AG08395 (cell line): ENCODE data around the gene BTBD9.
"Not testable (repeated sequence)": the region's sequence is repeated elsewhere in the genome, so short reads cannot be mapped to it uniquely, and the experiment has no call there.

ENCODE experiments used
- DNase-seq: peaks from one replicate; pipeline ENCODE4 v3.0.0; 2012; ENCODE audit warnings: mixed read lengths, low spot score

Gene BTBD9

DNA sequence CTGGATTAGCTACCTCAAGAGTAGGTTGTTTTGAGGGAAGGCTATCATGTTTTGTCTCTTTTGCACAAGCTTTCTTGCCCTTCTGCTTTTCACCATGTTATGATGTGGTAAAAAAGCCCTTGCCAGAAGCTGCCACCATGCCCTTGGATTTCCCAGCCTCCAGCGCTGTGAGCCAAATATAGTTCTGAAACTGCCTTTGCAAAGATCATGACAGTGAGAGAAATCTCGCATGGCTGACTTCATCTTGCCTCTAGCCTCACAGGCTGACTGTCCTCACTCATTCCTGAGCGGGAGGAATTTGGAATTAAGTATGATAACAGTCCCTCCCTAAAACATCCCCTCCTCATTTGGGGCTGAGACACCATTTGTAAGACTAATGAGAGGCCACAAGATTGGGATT is 207.7 kb downstream of the BTBD9 start:
- DNase-seq = no peak

DNA sequence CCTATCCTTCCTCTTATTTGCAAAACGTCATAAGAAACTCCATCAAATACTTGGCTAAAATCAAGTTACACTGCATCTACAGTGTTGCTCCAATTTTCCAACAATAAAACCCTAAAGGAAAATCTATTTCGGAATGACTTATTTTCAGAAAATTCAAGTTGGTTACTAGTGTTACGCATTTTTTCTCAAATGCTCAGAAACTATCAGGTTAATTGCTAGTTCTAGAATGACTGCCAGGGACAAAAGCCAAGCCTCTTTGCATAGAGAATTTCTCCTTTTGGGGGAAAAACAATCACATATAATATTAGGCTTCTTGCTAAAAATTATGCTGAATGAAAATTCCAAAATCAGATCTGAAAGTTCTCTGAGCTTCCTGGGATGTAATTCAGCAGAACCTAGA is 210.2 kb downstream of the BTBD9 start:
- DNase-seq = no peak

DNA sequence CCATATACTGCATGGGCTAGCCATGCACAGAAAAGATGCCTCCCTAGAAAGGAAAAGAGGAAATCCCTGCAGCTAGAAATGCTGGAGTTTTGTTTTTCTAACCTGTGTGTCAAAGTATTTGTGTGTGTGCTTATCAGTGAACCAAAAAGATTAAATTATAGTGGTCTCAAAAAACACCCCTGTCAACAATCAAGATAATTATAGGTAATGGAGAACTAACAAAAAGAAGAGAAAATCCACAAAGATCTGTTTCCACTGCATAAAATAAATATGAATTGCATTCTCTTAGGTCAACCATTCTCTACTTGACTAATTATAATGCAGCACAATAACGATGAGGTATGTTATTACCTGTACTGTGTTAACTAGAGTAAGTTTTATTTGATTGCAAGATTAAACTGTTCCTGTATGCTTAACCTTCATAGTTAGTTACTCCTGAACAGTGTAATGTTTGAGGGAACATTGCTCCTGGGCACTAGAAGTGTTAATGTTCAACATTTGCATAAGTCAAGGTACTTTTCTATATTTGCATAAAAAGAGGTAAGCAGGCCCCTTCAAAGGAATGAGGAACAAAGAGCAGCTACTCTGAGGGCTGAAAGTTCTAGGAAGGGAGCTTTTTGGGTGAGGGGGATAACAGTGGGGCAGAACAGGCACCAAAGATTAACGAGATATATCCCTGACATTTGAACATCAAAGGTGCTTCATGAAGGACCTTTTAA is 212.1 kb downstream of the BTBD9 start:
- no peak for DNase-seq

DNA sequence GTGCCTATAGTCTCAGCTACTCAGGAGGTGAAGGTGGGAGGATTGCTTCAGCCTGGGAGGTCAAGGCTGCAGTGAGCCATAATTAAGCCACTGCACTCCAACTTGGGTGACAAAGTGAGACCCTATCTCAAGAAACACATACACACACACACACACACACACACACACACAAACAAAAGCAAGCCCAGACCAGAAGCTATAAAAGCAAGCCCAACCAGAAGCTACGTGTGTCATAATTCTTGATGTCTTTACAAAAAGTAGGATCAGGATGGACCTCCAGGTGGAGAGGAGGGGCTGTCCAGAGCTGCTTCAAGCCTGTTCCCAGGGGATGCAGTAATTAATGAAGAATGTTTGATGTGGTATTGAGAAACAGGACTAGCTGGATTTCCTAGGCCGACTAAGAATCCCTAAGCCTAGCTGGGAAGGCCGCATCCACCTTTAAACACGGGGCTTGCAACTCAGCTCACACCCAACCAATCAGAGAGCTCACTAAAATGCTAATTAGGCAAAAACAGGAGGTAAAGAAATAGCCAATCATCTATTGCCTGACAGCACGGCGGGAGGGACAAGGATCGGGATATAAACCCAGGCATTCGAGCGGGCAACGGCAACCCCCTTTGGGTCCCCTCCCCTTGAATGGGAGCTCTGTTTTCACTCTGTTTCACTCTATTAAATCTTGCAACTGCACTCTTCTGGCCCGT is 213.8 kb downstream of the BTBD9 start:
- not testable (repeated sequence) for DNase-seq

DNA sequence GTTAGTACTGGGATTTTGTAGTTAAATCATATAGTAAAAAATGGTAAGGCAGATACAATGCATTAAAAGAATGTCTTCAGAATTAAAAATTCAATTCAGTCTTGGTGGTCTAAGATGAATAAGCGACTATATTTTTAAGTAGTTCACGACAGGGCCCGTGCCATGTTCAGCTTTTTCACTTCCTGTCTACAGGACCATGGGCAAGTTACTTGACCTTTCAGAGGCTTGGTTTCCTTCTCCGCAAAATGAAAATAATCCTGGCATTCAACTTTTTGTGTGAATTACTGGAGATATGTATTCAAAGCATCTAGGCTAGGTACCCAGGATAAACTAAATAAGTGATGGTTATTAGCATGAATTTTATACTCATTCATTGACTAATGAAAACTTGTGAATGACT is 216.0 kb downstream of the BTBD9 start:
- DNase-seq = no peak

DNA sequence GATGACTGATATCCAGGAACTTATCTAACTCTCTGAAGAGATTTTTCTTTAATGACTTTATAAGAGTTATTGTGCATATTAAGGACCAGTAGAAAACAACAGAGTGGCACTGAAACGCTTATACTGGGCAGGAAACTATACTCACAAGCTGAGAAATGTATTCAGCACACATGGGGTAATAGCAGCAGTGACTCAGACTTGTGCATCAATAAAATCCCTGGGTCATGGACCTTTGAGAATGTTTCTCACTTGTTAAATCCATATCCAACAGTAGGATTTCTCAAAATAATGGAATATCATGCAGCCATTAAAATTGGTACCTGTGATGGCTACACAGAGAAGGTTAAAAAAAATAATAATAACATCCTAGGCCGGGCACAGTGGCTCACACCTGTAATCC is 219.5 kb downstream of the BTBD9 start:
- DNase-seq = no peak

DNA sequence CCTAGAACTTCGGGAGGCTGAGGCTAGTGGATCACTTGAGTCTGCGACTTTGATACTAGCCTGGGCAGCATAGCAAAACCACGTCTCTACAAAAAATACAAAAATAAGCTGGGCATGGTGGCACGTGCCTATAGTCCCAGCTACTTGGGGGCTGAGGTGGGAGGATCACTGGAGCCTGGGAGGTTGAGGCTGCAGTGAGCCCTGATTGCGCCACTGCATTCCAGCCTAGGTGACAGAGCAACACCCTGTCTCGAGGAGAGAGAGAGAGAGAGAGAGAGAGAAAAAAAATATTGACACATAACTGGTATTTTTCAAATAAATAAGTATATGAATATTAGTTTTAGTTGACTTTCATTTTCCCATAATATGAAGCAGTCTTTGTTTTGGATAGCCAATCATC is 222.2 kb downstream of the BTBD9 start:
- no peak for DNase-seq

DNA sequence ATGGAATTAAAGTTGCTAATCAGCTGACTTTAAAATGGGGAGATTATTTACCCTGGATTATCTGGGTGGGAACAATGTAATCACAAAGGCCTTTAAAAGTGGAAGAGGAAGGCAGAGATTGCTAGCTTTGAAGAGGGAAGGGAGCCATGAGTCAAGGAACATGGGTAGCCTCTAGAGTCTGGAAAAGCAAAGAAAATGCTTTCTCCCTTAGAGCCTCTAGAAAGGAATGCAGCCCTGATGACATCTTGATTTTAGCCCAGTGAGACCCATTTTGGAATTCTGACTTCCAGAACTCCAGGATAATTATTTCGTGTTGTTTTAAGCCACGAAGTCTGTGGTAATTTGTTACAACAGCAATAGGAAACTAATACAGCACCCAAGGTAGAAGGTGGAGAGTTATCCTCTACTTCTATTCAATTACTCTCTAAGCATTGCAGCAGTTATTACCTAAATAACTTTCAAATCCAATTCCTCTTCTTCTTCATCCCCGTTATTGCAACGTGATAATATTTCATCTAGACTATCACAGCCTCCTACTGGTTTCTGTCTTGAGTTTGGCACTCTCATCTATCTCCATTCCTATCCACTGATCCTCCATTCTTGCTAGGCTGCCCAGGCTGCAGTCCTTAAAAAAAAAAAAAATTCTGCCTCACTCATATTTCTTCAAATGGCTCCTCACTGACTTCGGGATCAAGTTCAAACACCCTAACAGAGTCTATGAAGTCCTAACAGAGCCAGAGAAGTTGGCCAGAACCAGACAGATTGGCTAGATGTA is 224.3 kb downstream of the BTBD9 start:
- DNase-seq = no peak

DNA sequence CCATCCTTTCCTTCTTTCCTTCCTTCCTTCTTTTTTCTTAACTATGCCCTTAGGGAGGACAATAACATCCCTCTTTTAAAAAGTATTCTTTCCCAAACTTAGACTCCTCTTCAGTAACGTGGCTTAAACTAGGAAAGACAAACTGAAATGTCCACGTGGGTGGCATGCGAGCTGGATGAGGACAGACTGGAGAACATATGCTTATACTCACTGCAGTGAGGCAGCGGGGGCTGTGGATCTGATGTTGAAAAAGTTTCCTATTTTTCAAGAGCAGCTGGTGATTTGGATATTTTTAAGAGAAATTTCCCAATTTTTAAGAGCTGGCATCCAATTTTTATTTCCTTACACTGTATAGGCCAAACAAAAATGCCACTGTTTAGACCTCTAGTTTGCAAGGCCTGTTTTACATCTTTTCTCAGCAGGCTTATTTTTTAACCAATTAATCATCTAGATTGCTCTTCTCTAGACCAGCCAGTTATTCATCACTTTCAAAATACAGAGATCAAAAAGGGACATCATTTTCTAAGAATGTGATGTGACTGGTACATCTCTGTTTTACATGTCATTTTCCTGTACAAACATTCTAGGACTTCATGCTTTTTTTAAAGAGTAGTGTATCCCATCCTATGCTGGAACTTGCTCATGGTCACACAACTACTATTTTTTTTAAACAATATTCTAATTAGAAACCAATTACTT is 226.5 kb downstream of the BTBD9 start:
- DNase-seq = no peak

DNA sequence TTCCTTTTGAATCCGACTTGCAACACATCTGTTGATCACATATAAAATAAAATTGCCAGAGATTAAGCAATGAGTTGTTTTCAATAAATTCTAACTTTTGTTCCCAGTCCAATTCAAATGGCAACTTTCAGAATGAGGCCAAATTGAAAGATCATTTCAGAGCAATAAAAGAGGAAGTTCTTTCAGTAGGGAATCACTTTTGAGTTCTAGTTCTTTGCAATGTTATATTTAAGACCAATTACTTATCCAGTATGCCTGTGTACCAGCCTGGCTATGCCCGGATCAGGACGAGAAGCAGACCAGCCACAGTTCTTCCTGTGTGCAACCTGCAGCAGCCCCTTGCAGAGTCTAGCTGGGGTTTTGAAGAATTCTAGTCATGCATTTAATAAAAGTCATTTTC is 232.5 kb downstream of the BTBD9 start:
- DNase-seq = no peak

DNA sequence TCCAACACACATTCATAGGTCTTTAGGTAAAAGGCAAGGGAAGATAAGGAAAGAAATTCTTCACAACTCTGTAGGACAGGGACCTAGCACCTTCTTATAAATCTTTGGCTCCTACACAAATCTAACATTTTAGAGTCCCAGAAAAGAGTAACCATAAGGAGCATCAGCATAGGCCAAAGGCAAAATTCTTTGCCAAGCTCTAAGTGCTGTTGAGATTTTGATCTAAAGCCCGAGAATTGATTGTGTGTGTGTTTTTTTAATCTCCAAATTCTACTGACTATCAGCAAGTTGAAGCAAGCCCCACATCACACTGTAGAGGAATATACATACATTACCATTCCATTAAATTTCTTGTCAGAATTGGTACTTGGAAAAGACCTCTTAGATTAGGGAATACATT is 233.6 kb downstream of the BTBD9 start:
- DNase-seq = no peak

DNA sequence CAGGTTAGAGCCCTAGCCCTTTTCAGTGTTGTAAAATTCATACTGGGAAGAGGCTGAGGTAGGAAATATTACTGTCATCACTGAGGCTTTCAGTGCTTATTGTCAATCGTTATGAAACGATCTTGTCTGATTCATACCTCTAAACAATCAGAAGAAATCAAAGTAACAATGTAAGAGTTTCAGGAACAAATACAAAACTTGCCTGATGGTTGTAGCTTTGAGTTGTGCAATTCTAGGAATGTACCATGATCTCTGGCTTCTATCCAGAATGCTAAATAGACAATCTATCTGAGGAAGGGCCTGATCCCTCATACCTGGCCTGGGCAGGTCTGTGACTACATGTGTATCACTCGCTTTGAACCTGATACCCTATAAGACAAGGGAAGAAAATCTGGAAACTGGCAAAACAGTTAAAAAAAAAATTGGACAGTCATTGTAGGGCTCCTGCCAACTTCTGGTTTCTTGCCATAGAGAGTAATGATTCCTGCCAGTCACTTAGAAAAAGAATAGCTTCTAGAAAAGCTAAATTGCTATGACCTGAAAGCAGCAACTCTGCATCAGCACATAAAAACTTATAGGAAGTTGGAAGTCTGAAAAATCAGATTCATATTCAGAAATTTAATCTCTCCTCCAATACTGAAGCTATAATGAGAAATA is 234.7 kb downstream of the BTBD9 start:
- no peak for DNase-seq

DNA sequence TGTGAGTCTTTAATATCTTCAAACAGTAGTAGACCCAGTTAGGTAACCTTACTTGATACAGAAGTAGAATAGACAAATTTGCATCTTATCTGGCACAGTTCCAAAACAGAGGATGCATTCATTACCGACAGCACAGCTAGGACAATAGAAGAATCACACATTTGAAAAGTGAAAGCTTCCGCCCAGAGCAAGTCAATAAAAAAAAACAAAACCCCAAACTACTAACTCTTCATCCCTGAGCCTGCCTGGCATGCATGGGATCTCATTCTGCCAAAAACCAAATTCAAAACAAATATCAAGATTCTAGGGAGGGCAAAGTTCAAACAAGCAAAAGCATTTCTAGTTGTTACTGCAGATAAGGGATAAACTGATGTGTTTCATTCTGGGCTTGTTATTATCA is 235.4 kb downstream of the BTBD9 start:
- DNase-seq = no peak

DNA sequence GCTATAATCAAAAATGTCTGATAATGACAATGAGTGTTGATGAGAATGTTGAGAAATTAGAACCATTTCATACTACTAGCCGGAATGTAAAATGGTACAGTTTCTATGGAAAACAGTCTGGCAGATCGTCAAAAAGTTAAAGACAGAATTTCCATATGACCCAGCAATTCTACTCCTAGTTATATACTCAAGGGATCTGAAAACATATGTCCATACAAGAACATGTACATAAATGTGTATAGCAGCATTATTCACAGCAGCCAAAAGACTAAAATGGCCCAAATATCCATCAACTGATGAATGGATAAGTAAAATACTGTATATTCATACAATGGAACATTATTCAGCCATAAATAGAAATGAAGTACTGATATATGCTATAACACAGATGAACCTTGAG is 236.2 kb downstream of the BTBD9 start:
- no peak for DNase-seq

DNA sequence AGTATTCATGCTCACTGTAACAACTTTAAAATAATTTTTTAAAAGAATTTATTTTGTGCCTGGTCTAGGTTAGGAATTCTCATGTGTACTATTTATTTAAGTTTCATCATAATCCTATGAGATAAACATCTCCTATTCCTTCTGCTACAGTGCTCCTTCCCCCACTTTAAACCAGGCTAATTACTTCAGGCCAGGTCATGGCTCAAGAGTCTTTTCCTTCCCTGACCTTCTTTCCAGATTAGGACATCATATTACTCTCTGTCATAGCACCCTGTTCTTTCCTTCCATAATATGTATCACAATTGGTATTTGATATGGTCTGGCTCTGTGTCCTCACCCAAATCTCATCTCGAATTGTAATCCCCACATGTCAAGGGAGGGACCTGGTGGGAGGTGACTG is 239.0 kb downstream of the BTBD9 start:
- DNase-seq = no peak

DNA sequence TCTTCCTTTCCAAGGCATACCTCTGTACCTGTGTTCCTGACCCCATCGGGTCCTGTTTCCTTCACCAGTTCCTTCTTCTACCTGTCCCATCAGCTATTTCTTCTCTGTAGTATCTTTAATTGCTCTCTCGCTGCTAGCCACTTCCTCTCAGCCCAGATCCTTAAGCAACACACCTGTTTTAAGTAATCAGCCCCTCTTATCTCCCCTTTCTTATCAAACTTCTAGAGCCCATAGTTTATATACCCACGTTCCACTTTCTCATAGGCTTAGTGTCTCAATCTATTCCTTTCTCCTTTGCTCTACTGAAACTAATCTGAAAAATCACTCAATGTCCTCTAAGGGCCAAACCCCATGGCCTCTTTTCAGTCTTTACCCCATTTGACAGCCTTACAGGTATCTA is 239.6 kb downstream of the BTBD9 start:
- no peak for DNase-seq

DNA sequence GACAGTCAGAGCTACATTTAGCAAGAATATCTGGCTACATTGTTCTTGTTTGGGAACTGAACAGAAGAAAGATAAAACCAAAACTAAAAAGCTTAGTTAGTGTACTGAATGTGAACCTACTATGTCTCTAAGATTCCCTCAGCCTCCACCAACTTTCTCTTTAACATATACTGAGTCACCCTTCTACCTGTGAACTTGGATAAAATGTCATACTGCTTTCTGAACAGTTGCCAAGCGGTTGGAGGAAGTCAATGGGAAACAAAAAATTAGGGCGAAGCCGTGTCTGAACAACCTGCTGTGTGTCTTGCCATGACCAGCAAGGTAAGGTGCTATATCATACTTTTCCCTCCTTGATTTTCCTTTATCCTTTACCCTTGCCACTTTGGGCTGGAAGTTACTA is 243.5 kb downstream of the BTBD9 start:
- DNase-seq = no peak

DNA sequence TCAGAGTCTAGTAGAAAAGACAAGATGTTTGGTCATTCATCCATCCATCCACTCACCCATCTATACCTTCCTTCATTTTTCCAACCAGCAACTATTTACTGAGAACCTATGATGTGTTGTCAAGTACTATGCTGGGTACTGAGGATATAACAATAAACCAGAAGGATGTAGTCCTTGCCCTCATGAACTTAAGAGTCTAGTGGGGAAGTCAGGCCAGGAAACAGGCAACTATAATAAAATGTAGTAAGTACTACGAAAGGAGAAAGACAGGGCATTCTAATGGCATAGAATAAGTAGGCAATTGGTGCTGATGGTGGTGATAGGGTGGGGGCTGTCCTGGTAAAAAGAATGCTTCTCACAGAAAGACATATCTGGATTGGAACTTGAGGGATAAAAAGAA is 245.7 kb downstream of the BTBD9 start:
- DNase-seq = no peak

DNA sequence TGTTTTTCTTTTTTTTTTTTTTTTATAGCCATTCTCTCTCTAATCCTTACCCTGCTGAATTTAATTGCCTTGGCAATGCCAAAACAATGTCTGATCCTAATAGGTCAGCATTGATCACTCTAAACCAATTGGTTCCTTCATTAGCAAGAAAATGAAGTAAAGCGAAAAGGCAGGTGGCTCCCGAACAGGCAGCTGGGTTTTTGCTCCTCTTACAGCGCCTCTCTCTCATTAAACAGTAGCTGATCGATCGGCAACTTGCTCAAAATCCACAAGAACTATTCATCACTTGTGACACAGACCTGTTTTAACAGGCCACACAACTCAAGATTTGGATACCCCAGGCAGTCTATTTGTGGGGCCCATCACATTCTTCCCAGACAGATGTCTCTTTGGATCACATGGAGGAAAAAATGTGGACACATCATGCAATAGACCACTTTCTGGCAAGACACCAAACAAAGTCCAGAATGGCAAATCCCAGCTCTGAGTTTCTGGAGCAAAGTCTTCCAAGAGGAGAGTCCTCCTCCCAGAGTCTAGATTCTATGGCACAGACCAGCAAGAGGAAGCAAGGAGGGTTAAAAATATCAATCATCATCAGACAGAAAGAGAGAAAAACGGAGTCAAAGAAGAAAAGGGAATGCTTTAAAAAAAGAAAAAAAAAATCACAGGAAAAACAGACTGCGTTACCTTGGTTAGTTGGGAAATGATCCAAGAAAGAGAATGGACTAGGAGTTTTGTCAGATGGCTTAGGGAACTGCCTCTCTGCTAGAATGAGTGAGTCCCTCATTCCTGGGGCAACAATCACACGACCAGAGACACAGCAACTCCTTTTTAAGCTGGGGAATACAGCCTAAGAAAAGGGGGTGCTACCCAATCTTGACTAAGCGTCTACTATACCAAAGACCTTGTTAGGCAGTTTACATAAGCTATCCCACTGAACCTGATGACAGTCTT is 247.8 kb downstream of the BTBD9 start:
- peak; percentile 19 for DNase-seq

DNA sequence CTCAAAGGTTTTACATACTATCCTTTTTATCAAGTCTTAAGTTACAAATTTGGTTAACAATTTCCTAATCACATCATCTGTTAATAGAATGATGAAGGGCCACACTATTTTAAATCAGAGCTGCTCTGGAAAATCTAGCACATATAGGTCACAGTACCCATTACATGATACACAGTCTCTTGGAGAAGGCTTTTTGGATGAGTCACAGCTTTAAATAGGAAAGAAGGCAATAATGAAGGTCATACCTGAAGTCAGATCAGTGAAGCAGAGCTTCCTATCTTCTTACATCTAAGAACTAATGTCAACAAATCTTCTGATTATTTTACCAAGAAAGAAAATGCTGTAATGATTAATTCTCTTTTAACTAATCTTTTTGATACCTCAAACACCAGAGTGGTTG is 248.5 kb downstream of the BTBD9 start:
- no peak for DNase-seq

DNA sequence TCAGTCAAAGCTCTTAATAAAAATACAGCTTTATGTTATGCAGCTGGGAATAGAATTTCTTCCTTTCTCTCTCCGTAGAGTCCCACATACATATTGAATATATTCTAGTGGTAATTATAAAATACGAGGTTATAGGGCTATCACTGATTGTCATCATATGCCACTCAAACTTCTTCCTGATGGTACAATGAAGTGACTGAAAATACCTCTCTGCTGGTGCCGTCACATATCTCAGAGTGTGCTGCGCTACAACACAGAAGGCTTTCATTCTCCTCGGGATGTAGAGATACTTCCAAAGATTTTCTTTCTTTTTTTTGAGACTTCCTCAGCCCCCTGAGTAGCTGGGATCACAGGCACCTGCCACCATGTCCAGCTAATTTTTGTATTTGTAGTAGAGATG is 249.9 kb downstream of the BTBD9 start:
- DNase-seq = no peak
